CD8-positive, alpha-beta memory T cell (primary cell): ENCODE measurements around the gene BOLA2. TPM values are rescaled to one million over a fixed set of nuclear protein-coding genes. Genes with fewer than 3 reads are reported as not detected.
"Not testable (repeated sequence)": the region's sequence is repeated elsewhere in the genome, so short reads cannot be mapped to it uniquely, and the experiment has no call there.

Source experiments
- CTCF ChIA-PET: fragments of 350-600 bp; sonication (Branson Sonifier 250); formaldehyde crosslinking; loops from one replicate; lab custom pipeline; 2021; ENCODE audit warnings: antibody characterized with exemption; lab: Charles Lee
- POLR2A ChIA-PET: fragments of 350-600 bp; sonication (Branson Sonifier 250); formaldehyde crosslinking; loops from one replicate; lab custom pipeline; 2021; ENCODE audit warnings: antibody characterized with exemption; lab: Charles Lee
- DNase-seq, 5 donors: peaks; one replicate each; pipeline versions ENCODE4 v3.0.0 to v3.0.0-alpha.2; 2020 to 2022; ENCODE audit warnings: mixed read lengths in 1 of 5
- H3K27ac ChIP-seq: one replicate; pipeline ENCODE4 v1.7.0; 2013; ENCODE audit warnings: low read depth, mild to moderate bottlenecking, low read length, moderate library complexity
- H3K27me3 ChIP-seq: 2 replicates; pipeline ENCODE4 v1.7.0; 2013; ENCODE audit warnings: low read length, mild to moderate bottlenecking; ENCODE audit not compliant: insufficient read depth, poor library complexity, severe bottlenecking
- H3K36me3 ChIP-seq: 2 replicates; pipeline ENCODE4 v1.7.0; 2013; ENCODE audit warnings: mild to moderate bottlenecking, low read length, moderate library complexity; ENCODE audit not compliant: insufficient read depth
- H3K4me1 ChIP-seq: 2 replicates; pipeline ENCODE4 v1.7.0; 2013; ENCODE audit warnings: mild to moderate bottlenecking, low read length, moderate library complexity; ENCODE audit not compliant: insufficient read depth
- H3K4me3 ChIP-seq: 2 replicates; pipeline ENCODE4 v1.7.0; 2013; ENCODE audit warnings: mild to moderate bottlenecking, low read length
- H3K9me3 ChIP-seq: 2 replicates; pipeline ENCODE4 v1.7.0; 2013; ENCODE audit warnings: mild to moderate bottlenecking, low read length
- H3K27ac Mint-ChIP-seq, 8 donors: one replicate each; pipeline ENCODE4 v1.8.0; 2020 to 2021; ENCODE audit warnings: mixed read lengths in 8 of 8, mild to moderate bottlenecking in 6 of 8, inconsistent platforms in 3 of 8, moderate library complexity in 3 of 8
- H3K27me3 Mint-ChIP-seq, 2 donors: one replicate each; pipeline ENCODE4 v1.8.0; 2020 to 2021; ENCODE audit warnings: mixed read lengths in 2 of 2, mild to moderate bottlenecking in 1 of 2, moderate library complexity in 1 of 2
- H3K36me3 Mint-ChIP-seq, 3 donors: one replicate each; pipeline ENCODE4 v1.8.0; 2020 to 2021; ENCODE audit warnings: mixed read lengths in 3 of 3, inconsistent platforms in 1 of 3, mild to moderate bottlenecking in 1 of 3
- H3K4me1 Mint-ChIP-seq, 3 donors: one replicate each; pipeline ENCODE4 v1.8.0; 2020 to 2021; ENCODE audit warnings: mixed read lengths in 3 of 3, inconsistent platforms in 1 of 3, mild to moderate bottlenecking in 1 of 3
- H3K4me3 Mint-ChIP-seq, 7 donors: one replicate each; pipeline ENCODE4 v1.8.0; 2020 to 2021; ENCODE audit warnings: mixed read lengths in 7 of 7, mild to moderate bottlenecking in 6 of 7, moderate library complexity in 4 of 7, inconsistent platforms in 2 of 7
- H3K9me3 Mint-ChIP-seq, 5 donors: one replicate each; pipeline ENCODE4 v1.8.0; 2020 to 2022; ENCODE audit warnings: mixed read lengths in 5 of 5, mild to moderate bottlenecking in 3 of 5, moderate library complexity in 2 of 5, inconsistent platforms in 1 of 5
- polyA plus RNA-seq: library from polyadenylated mRNA; unstranded; fragments of 300-500 nt; fragmentation: Illumina TruSeq; gene quantifications from one replicate; pipeline ENCODE4 v1.2.3, GENCODE V29; 2021
- total RNA-seq, 2 experiments: library from RNA; stranded (reverse); gene quantifications; one replicate each; pipeline ENCODE4 v1.2.3, GENCODE V29; 2021

The BOLA2 gene
- total and polyA plus RNA-seq, 3 experiments from 2014 or later: 10.5 to 32.3 (median 15.6) TPM

DNA sequence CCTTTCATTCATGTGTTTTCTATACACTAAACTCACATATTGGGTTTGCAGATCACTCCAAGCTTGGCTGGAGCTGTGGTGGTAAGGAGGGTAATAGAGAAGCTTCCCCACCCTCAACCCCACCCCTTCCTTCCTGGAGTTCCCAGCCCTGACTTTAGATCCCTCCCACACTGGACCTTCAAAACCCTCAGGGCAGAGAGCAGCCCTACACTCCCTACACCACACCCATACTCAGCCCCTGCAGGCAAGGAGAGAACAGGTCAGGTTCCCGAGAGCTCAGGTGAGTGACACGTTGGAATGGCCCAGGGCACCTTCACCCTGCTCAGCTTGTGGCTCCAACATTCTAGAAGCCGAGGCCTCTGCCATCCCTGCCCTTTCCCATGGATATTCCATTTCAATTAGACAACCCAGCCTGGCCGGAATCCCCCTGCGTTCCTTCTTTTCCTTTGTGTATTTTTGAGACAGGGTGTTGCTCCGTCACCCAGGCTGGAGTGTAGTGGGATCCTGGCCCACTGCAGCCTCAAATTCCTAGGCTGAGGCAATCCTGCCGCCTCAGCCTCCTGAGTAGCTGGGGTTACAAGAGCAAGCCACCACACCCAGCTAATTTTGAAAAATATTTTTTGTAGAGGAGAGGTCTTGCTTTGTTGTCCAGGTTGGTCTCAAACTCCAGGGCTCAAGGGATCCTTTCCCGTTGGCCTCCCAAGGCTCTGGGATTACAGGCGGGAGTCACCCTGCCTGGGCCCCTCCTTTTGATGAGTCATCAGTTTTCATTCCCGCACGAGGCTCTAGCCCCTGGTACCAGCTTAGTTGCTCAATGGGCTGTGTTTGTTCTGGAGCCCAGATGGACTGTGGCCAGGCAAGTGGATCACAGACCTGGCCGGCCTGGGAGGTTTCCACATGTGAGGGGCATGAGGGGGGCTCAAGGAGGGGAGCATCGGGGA lies 5.8 kb upstream of the BOLA2 start, which contains the start of gene SULT1A4:
Gene SULT1A4, plus strand, starts transcription at position 208 of the 941 bp plus-strand sequence. CDS start 1,473 bp downstream, outside the sequence.
- H3K9me3 Mint-ChIP-seq, H3K36me3 Mint-ChIP-seq, H3K4me3 ChIP-seq, H3K4me1 Mint-ChIP-seq, H3K27me3 Mint-ChIP-seq, H3K4me1 ChIP-seq, H3K4me3 Mint-ChIP-seq, H3K36me3 ChIP-seq, H3K27me3 ChIP-seq, POLR2A ChIA-PET, H3K27ac Mint-ChIP-seq, H3K9me3 ChIP-seq, DNase-seq, H3K27ac ChIP-seq, CTCF ChIA-PET: not testable (repeated sequence)

DNA sequence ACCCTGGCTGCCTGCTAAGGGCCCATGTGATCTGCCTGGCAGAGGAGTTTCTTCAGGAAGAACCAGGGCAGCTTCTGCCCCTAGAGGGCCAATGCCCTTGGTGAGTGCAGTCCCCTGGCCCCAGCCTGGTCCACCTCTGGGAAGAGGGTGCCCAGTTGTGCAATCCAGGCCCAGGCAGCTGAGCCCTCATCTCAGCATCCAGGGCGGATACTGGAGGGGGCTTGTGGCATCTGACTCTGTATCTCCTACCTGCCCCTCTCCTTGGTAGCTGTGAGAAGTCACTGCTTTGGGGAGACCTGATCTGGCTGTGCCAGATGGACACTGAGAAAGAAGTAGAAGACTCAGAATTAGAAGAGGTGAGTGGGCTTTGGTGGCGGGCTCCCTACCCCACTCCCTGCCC lies 3.5 kb upstream of the BOLA2 start:
- POLR2A ChIA-PET, H3K4me3 Mint-ChIP-seq, H3K27me3 Mint-ChIP-seq, H3K27ac Mint-ChIP-seq, H3K27ac ChIP-seq, CTCF ChIA-PET, H3K9me3 ChIP-seq, H3K36me3 ChIP-seq, H3K27me3 ChIP-seq, H3K4me3 ChIP-seq, H3K9me3 Mint-ChIP-seq, H3K4me1 Mint-ChIP-seq, H3K4me1 ChIP-seq, H3K36me3 Mint-ChIP-seq: not testable (repeated sequence)
- DNase-seq: peak in 1 of 5 donors; percentile 11

DNA sequence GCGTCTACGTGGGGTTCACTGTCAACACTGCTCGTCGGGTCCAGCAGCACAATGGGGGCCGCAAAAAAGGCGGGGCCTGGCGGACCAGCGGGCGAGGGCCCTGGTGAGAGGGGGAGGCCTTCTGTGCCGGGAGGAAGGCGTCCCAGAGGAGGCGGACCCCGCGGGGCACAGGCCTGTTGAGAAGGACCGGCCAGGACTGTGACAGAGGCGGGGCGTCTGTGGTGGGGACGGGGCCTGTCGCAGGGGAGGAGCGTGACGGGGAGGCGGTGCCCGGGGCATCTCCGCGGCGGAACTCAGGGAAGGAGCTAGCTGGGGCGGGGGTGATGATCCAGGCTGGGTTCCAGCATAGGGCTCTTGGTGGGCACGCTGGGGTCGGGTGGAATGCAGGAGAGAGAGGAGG lies 677 bp upstream of the BOLA2 start:
- H3K4me1 Mint-ChIP-seq, H3K27me3 ChIP-seq, DNase-seq, POLR2A ChIA-PET, H3K27me3 Mint-ChIP-seq, H3K27ac Mint-ChIP-seq, H3K36me3 ChIP-seq, CTCF ChIA-PET, H3K4me3 Mint-ChIP-seq, H3K4me1 ChIP-seq, H3K4me3 ChIP-seq, H3K9me3 ChIP-seq, H3K27ac ChIP-seq, H3K9me3 Mint-ChIP-seq, H3K36me3 Mint-ChIP-seq: not testable (repeated sequence)

DNA sequence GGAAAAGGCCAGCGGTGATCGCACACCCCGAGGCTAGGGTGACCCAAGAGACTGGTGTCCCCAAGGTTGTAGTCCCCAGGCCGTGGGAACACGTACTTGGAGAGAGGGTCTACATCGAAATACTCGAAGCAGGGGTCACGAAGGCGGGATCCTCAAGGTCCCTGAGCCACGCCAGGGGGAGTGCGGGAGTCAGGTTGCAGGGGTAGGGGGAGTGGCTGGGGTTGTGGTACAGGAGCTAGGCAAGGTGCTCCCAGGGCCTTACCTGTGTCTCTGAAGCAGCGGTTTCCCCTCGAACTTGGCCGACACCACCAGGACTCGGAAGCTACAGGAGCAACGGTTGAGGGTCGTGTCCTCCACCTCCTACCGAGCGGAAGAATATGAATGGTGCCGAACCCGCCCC lies 397 bp downstream of the BOLA2 start:
- H3K4me1 ChIP-seq, H3K36me3 ChIP-seq, H3K9me3 ChIP-seq, DNase-seq, POLR2A ChIA-PET, H3K9me3 Mint-ChIP-seq, CTCF ChIA-PET, H3K4me3 ChIP-seq, H3K27me3 ChIP-seq, H3K27me3 Mint-ChIP-seq, H3K36me3 Mint-ChIP-seq, H3K27ac ChIP-seq, H3K4me1 Mint-ChIP-seq, H3K27ac Mint-ChIP-seq, H3K4me3 Mint-ChIP-seq: not testable (repeated sequence)

DNA sequence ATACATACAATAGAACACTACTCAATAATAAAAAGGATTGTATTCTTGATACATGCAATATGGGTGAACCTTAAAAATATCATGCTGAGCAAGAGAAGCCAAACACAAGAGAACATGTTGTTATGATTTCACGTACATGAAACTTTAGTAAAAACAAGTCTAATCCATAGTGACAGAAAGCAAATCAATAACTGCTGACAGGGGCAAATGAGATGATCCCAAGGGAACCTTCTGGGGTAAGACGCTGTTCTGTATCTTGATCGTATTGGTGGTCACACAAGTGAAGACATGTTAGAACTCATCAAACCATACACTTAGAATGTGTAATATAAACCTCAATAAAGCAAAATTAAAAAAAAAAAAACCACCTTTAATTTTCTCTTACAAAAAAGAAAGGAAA lies 28.8 kb downstream of the BOLA2 start:
- CTCF ChIA-PET, DNase-seq, H3K27ac Mint-ChIP-seq, H3K27ac ChIP-seq, H3K9me3 ChIP-seq, H3K4me3 ChIP-seq, H3K4me3 Mint-ChIP-seq, H3K27me3 Mint-ChIP-seq, H3K9me3 Mint-ChIP-seq, H3K4me1 Mint-ChIP-seq, POLR2A ChIA-PET, H3K4me1 ChIP-seq, H3K36me3 ChIP-seq, H3K27me3 ChIP-seq: not testable (repeated sequence)
- peaks cover 0 to 21% (median 7%) of the 10 kb centered on the region in 3 donors for H3K36me3 Mint-ChIP-seq

DNA sequence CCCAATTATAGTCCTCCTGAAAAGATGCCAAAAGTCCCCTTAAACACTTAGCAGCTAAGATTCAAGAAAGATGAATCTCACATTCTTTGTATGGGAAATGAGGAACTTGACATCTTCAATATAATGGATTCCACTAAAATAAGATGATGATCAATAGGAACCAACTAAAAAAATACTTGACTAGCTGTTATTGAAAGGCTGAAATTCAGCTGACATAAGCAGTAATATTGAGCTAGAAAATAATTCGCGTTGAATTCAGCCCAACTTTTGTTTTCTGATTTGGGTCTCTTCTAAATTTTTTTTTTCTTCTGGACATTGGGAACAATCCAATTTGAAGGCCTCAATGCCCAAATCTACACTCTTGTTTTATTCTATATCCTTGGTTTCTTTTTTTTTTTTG lies 30.6 kb downstream of the BOLA2 start:
- H3K4me3 Mint-ChIP-seq, DNase-seq, H3K4me1 Mint-ChIP-seq, H3K27ac Mint-ChIP-seq, H3K4me3 ChIP-seq, H3K9me3 ChIP-seq, H3K36me3 ChIP-seq, H3K27me3 ChIP-seq, H3K27me3 Mint-ChIP-seq, POLR2A ChIA-PET, H3K9me3 Mint-ChIP-seq, H3K27ac ChIP-seq, CTCF ChIA-PET, H3K4me1 ChIP-seq: not testable (repeated sequence)
- peaks cover 0 to 14% (median 0%) of the 10 kb centered on the region in 3 donors for H3K36me3 Mint-ChIP-seq

DNA sequence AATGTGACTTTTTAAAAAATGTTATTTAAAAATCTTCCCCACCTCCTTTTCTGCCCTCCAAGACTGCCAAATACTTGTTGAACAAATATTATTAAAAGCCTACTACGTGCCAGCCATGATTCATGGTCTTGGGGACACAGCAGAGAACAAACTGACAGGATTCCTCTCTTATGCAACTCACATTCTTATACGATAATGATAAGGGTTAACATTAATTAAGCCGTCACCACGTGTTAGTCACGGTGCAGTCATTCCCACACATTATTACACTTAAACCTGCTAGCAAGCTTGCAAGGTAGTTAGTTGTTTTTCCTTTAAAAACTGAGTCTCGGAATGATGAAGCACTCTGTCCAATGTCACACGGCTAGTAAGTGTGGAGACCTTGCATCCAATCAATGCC lies 48.9 kb downstream of the BOLA2 start:
- H3K9me3 ChIP-seq, H3K4me3 ChIP-seq, H3K27me3 ChIP-seq, H3K27me3 Mint-ChIP-seq, POLR2A ChIA-PET, H3K36me3 Mint-ChIP-seq, CTCF ChIA-PET, H3K4me1 Mint-ChIP-seq, DNase-seq, H3K9me3 Mint-ChIP-seq, H3K4me1 ChIP-seq, H3K27ac Mint-ChIP-seq, H3K27ac ChIP-seq, H3K36me3 ChIP-seq, H3K4me3 Mint-ChIP-seq: not testable (repeated sequence)
